HG03521 (cell line): ENCODE measurements around the gene CYP46A1.

Experiments used
- ATAC-seq: cut with Tn5 transposase; IDR thresholded peaks from one replicate; pipeline ENCODE4 v1.9.1; 2021; ENCODE audit warnings: mild to moderate bottlenecking, moderate library complexity; ENCODE audit not compliant: unreplicated experiment

Gene CYP46A1

GRCh38 chr14:99686557-99687283, 2.6 kb downstream of the CYP46A1 start:
- ATAC-seq: no peak

- no peak for ATAC-seq
Measured at GRCh38 chr14:99687284-99688209, 3.4 kb downstream of the CYP46A1 start.

GRCh38 chr14:99688210-99688581, 4.1 kb downstream of the CYP46A1 start:
- ATAC-seq: no peak

GRCh38 chr14:99688629-99689028, 4.5 kb downstream of the CYP46A1 start:
- no peak for ATAC-seq

GRCh38 chr14:99689266-99690236, 5.5 kb downstream of the CYP46A1 start:
- no peak for ATAC-seq

- no peak for ATAC-seq
Measured at GRCh38 chr14:99690636-99691035, 6.5 kb downstream of the CYP46A1 start.

GRCh38 chr14:99691111-99691885, 7.2 kb downstream of the CYP46A1 start:
- ATAC-seq: no peak

- no peak for ATAC-seq
Measured at GRCh38 chr14:99693918-99694317, 9.8 kb downstream of the CYP46A1 start.

GRCh38 chr14:99696929-99697328, 12.8 kb downstream of the CYP46A1 start:
- no peak for ATAC-seq

GRCh38 chr14:99698236-99698635, 14.1 kb downstream of the CYP46A1 start:
- ATAC-seq: no peak

- ATAC-seq: no peak
Measured at GRCh38 chr14:99698642-99699041, 14.5 kb downstream of the CYP46A1 start.

- ATAC-seq: no peak
Measured at GRCh38 chr14:99699085-99699760, 15.1 kb downstream of the CYP46A1 start.

- ATAC-seq: no peak
Measured at GRCh38 chr14:99699861-99700260, 15.8 kb downstream of the CYP46A1 start.

- no peak for ATAC-seq
Measured at GRCh38 chr14:99700379-99700778, 16.3 kb downstream of the CYP46A1 start.

GRCh38 chr14:99701260-99701659, 17.2 kb downstream of the CYP46A1 start:
- no peak for ATAC-seq

- ATAC-seq: no peak
Measured at GRCh38 chr14:99702115-99702514, 18.0 kb downstream of the CYP46A1 start.

- no peak for ATAC-seq
Measured at GRCh38 chr14:99703381-99703780, 19.3 kb downstream of the CYP46A1 start.

GRCh38 chr14:99704037-99704436, 19.9 kb downstream of the CYP46A1 start:
- no peak for ATAC-seq

- no peak for ATAC-seq
Measured at GRCh38 chr14:99706107-99706900, 22.2 kb downstream of the CYP46A1 start.
